HG03103 (cell line): ENCODE results near the gene PROX1.

Source experiments
- ATAC-seq: cut with Tn5 transposase; IDR thresholded peaks from one replicate; pipeline ENCODE4 v1.9.1; 2021; ENCODE audit warnings: low read depth; ENCODE audit not compliant: unreplicated experiment

The PROX1 gene

DNA sequence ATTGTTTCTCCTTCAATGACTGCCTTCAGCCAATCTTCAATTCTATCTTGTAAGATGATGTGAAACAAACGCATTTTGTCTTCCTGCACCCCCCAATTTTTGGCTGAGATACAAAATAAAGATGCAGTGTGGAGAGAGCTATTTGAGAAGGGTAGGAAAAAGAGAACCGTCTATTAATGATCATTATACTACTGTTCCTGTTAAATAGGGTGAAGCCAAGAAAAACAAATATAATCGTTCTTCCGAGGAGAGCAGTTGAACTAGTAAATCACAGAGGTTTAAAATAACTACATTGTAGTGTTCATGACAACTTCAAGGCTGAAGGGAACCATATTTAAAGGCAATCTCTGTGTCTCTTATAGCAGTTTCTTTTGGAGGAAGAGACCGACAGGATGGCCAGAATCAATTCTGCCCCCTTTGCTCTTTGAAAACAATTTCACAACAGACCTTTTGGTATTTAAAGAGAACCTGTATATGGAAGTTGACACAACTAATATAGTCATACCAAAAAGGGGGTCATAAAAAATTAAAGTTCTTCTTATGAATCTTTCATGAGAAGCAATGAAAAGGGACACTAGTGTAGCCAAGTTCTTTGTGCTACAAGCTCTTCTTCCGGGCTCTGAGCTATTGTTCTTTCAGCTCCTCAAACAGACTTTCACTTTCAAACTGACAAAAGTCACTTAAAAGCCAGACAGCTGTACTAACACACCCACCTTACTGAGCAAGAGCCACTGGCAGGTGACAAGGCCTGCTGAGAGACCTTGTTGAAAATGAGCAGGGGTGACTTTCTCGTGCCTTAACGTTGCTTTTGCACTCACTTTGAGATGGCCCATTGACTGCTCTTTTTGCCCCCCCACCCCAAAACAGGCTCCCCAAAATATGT, 30.9 kb downstream of the PROX1 start:
- ATAC-seq, result peak; percentile 96

DNA sequence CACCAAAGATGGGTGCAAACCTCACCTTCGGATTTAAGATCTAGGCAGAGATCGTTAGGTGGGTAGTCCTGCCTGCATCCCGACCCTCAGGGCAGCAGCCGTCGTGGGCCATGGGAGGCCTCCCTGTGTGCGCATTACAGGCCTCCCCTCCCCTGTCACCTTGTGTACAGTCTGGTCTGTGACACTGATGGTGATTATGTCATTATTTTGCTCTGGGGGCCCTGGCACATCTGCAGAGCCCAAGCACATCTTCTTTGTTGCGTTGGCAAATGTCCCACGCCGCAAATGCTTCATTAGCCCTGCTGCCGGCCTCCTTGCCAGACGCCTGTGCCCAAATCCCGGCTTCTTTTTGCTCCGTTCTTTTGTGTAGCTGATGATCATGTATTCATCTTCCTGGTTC, 31.7 kb downstream of the PROX1 start:
- ATAC-seq, result no peak

DNA sequence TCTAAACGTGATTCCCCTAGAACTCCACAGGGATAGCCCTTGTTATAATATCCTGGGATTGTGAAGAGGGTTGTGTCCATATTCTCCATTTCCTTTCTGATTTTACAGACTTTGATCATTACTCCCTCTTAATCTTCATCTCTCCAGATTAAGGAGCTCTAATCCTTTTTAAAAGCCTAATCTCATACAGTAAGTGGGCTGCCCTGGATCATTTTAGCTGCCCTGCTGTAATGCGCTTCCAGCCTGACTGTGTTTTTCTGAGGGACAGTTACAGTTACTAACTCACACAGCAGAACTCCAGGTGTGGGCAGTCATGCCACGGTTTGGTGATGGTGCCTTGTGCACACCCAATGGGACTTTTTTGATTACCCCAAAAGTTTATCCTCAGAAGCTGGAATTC, 33.5 kb downstream of the PROX1 start:
- no peak for ATAC-seq

DNA sequence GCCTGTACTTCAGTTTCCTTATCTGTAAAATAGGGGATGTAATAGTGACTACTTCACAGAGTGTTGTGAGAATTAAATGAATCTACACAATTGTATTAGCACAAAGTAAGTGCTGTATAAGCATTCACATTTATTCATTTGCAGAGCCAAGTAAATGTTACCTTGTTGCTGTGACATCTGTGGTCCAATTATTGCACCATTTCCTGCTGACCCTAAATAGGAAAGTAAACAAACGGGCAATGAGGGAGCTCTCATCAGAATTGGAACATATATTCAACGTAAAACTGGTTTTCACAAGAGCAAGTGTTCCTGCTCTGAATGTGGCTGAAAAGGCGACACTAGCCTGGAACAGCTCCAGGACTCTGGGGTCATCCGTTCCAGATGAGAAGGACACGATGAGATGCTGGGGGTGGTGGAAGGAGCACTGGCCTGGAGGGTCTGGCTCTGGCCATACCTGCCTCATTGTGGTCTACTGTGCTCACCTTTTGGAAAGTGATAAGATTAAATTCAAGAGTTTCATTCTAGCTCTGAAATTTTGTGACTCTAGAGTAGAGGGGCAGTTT, 34.5 kb downstream of the PROX1 start:
- no peak for ATAC-seq

DNA sequence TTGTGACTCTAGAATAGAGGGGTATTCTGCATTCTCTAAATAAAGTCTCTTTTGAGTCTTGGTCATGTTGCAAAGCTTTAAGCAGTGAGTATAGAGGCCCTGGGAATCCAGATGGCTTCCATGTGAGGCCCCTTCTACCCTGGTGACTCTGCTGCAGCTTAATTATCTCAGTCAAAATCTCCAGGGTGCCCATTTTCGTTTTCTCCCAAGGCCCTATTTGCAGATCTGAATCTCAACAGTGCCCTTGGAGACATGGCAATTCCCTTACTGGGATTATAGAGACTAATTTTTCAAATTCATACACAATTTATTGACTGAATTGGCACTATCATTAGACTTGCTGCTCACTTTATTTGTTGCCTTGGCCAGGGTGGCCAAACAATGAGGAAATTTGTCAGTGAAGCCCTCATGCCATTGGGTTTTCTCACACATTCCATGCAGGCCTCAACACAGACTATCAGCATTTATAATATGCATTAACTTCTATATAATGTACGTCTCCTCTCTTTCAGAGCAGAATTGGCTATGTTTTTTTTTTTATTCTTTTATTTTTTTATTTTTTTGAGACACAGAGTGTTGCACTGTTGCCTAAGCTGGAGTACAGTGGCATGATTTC, 35.1 kb downstream of the PROX1 start:
- no peak for ATAC-seq

DNA sequence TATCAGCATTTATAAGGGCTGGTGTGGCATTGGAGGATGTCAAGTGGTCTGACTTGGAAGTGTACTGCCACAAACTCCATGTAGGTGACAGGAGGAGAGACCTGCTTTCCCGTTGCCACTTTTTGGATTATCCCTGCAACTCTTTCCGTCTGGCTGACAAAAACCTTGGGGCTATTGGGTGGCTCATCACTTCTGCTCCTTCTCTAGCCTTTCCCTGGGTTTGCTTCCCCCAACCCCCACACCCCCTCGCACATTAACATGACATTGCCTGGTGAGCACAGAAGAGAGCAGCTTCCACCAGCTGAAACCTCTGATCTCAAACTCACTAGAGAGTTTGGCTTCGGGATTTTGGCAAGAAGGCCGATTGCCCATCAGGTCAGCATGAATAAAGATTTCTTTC, 39.2 kb downstream of the PROX1 start:
- ATAC-seq, result no peak

DNA sequence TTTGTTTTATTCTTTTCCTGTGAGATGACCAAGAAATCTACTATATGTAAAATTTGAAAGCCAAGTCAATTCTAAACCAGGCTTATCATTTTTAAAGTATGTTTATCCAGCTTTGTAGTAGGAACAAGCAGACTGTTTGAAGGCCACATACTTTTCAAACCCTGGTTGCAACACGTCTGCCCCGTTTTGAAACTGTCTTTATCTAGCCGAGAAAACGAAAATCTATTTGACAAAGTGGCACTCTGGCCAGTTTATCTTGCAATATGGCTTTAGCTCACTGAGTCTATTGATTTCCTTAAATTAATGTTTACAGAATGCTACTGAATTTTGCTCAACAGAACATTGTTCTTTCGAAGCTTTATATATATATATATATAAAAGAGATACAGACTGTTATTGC, 39.7 kb downstream of the PROX1 start:
- ATAC-seq, result no peak

DNA sequence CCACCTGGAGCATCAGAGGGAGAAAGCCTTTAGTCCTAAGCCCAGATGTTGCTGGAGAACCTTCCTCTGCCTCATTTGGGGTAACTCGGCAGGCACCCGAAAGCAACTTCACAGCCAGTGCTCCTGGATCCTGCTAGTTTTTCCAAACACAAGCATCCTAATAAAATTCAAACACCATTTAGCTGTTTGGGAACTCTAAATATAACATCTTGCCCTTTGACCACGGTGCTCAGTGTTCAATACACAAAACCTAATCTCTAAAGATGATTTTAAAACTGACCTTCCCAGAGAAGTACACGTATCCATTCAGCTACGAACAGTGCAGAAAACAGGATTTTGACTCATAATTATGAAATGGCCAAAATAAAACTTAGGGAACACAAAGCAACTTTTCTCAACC, 40.3 kb downstream of the PROX1 start:
- ATAC-seq, result no peak

DNA sequence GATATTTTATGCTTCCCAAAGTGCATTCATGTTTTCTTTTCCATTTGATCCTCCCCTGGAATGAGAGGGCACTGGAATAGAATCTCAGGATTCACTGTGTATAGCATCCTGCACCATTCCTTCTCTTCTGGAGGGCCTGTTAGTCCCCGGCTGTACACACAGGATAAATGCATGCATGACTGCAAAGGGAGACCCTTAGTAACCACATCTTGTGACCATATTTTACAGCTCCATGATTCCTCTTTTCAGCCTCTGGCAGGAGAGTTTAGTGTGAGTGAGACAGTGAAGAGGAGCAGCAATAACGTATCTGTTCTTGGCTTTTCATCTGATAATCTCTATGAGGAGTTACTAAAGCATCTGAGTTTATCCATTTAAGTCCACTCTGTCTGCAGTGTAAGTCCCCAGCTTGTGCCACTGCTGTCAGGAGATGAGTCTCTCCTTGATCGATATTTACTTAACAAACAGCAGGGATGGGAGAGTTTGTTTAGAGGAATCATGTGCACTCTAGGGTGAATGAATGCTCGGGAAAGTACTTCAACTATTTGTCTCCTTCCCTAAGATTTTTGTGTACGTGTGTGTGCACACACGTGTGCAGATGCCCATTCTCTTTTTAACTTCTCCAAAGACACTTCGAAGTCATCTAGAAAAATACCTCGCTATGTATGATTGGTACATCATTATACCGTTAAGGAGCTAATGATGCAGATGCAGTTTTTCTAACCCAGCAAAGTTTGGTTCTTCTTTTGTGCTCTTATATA, 41.1 kb downstream of the PROX1 start:
- ATAC-seq, result no peak

DNA sequence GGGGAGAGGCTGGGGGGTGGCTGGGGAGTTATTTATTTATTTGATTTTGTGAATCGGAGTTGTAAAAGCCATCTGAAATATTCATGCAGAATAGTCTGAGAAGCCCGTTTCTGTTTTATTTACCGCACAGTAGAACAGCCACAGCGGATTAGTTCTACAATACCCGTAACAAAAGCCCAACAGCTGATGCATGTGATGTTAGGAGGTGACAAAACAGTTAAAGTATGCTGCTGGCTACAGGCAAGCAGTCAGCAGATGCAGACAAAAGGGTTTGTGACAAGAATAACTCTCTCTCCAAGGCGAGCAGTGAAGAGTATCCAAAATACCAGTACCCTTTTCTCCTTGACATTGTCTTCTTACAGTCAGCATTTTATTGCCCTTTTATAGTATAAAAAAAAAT, 42.0 kb downstream of the PROX1 start:
- no peak for ATAC-seq

DNA sequence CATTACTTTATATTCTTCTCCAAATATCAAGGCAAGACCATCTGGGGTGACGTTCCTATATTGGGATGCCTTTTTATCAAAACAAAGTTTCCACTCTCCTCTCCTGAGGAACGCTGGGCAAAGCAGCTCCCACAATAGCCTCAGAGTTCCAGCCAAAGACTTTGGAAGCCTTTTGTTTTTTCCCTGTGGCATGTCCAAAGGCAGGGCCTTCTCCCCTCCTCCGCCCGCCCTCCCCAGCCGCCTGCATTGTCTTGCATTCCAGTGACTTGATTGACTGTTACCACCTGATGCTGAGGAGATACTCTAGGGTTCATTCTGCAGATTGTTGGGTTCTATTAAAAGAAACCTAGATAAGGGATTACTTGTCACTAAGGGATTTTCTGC, 43.5 kb downstream of the PROX1 start:
- ATAC-seq, result no peak

DNA sequence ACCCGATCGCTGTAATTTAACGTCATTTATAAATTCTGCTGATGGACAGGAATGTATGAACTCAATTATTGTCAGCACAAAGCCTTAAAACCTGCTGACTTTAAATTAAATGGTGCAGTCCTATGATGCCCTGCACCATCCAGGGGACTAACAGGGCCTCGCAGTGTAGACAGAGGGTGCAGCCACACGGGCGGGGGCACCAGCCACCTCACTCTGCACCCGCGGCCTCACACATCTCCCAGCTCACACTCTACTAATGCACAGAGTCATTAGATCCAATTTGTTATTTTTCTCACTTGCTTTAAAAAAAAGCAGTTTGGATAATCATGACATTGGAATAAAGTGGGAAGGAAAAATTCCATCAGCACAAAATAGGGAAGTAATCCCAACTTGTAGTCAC, 49.7 kb downstream of the PROX1 start:
- ATAC-seq, result no peak

DNA sequence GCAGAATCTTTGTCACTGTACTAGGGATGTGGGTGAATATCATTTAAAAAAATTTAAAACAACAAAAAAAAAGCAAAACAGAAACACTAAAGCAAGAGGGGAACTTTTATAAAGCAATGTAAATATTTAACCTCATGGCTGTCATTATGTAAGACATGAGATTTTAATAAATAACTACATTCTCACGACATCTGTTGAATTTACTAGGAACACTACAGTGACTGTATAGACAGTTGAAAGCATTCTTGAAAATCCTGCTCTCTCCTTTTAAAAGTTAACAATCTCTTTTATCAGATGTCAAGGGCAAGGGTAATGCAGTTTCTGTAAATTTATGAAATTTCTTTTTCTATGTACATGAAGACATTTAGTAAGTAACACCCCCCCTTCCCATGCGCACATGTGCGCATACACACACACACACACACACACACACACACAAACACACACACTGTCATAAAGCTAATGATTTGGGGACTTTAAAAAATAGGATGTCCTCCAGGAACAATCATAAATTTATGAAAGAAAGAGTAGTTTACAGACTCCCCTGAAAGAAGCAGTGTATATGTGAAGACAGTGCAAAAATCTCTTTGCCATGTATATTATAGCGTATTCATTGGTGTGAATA, 51.7 kb downstream of the PROX1 start:
- no peak for ATAC-seq

DNA sequence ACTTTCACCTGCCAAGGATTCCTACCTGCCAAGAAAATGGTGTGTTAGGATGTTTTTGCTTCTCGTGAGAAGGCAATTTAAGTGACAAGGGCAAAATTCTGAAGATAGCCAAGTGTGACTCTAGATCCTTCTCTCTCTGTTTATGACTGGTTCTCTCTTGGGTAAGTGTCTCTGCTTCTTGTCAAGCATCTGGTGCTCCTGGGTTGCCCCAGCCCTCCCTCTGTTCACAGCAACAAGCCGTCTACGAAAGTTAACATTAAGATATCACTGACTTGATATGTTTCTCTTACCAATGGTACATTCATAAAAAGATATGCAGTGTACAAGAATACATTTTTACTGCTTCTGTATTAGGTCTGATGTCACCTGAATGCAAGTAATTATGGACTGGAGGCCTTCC, 55.4 kb downstream of the PROX1 start:
- ATAC-seq, result no peak

DNA sequence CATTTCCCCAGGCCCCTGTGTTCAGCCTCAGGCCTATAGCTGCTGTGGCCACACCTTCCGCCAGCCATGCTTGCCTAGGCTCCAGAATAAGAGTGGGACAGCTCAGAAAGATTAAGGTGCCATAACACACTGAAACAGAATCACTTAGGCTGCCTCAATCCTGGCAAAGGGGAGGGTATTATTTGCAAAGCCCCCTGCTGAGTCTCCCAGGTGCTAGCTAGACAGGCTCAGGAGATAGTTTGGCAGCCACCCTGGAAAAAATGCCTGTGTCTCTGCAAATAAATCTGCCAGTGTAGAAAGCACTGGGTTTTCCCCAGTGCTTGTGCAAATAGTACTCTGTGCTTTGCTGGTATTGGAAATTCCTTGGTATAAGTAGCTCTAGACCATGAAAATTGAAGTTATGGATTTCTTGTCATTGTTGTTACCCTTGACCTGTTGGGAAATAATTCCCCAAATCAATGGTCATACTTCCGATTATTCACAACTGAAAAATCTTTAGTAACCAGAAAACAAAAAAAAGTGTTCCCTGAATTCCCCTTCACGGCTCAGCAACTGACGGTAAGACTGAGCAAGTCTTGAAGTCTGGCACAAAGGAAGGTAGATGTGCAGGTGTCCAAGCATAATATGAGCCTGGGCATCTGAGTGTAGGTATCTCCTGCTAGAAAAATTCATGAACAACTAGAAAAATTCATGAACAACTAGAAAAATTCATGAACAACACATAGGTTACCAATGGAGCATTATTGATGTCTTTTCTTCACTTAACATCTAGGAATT, 56.9 kb downstream of the PROX1 start:
- ATAC-seq, result no peak

DNA sequence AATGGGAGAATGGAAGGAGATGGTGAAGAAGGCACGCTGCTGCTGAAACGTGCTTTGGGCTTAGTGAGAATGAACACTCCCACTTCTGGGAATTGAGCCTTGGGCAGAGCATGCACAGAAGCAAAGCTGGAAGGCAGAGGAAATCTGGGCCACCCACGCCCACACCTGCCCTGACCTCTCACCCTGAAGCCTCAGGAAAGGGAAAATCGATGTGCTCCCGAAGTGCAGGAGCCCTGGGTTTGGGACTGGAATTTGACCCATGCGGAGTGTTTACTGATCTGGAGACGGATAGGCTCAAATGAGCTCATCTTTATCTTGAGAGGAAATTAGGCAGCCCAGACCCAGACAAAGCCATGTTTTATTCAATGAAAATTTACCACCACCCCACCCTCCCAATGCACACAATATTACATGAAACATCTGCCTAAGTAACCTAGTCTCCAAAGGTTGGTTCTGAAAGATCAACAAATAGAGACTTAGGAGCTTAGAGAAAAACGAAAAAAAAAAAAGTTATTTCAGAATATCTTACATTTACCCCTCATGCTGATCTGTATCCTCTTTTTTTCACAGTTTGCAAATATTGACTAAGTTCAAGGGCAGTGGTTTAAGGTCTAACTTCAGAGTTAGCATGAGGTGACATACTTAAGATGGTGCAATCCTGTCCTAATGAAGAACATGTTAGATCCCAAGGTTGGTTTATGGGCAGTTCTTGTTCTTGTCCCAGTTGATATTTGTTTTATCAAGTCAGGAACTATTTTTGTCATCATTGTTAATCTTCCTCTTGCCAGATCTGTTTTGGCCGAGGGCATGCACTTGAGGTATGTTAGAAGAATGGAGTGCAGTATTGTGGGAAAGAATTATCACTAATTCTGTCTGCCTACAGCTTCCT, 63.0 kb downstream of the PROX1 start:
- no peak for ATAC-seq

DNA sequence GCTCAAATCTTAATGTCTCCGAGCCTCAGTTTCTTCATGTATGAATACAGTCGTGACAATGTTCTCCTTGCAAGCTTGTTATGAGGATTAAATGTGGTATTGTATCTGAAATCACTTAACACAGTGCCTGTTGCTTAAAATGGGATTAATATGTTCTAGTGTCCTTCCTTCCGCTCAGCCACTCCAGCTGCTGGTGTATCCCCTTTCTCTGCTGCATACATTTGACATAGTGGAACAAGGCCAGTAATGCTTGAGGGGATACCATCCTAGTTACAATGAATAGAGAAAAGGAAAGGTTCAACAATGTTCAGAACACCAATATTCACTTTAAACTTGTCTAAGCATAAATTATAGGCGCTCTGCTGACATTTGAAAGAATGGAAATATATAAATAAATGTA, 64.0 kb downstream of the PROX1 start:
- no peak for ATAC-seq

DNA sequence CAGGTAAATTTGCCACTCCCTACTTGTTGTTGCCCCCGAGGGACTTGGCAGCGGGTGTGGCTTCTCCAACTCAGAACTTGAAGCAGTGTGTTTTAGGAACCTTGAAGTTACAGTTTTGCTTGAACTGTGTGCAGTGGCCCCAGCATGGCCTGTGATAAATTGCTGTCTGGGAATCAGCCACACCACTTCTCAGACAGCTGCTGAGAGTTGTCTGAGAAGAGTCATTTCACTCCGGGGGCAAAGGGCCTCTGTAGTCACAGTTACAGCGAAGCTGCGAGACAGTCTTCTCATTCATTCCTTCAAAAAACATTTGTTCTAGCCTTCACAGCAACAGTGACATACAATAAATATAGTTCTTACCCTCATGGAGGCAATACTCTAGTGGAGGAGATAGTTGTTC, 70.3 kb downstream of the PROX1 start:
- no peak for ATAC-seq

DNA sequence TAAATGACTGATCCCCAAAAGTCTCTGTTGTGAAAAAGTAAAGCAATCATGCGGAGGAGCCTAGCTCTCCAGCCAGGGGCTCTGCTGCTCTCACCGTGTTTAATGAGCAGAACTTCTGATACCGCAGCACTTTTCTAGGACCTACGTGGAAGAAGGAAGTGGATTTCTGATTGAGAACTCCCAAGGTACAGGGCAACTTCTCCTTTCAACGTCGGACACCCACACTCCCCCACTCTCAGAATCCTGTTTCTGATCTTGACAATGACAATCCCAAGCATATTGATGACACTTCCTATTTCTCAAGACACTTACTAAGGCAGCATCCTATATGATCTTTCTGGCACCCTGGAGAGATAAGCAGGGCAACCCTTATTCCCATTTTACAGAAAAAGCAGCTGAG, 78.4 kb downstream of the PROX1 start:
- ATAC-seq, result no peak
